Nucleus accumbens (tissue), 56 donors: ENCODE measurements around the gene FRK.
"Not testable (repeated sequence)": the region's sequence is repeated elsewhere in the genome, so short reads cannot be mapped to it uniquely, and the experiment has no call there.

ENCODE experiments used
- DNase-seq, 56 donors: peaks; one replicate each; lab custom pipeline; 2025; lab: John Stamatoyannopoulos, UW

The FRK gene

GRCh38 chr6:115954740-115955139, 106.0 kb downstream of the FRK start:
- DNase-seq: no peak

GRCh38 chr6:115948751-115949150, 111.9 kb downstream of the FRK start:
- no peak for DNase-seq

- no peak for DNase-seq
These were observed 112.6 kb downstream of the FRK start for GRCh38 chr6:115947966-115948541.

GRCh38 chr6:115945812-115946211, 114.9 kb downstream of the FRK start:
- no peak for DNase-seq

- DNase-seq: no peak
These were observed 115.4 kb downstream of the FRK start for GRCh38 chr6:115945306-115945705.

GRCh38 chr6:115944829-115945228, 115.9 kb downstream of the FRK start:
- DNase-seq: not testable (repeated sequence)

- DNase-seq: not testable (repeated sequence)
These were observed 123.2 kb downstream of the FRK start for GRCh38 chr6:115937502-115937901.

- no peak for DNase-seq
These were observed 125.3 kb downstream of the FRK start for GRCh38 chr6:115935361-115935760.

- no peak for DNase-seq
These were observed 125.9 kb downstream of the FRK start for GRCh38 chr6:115934829-115935228.

GRCh38 chr6:115934145-115934544, 126.5 kb downstream of the FRK start:
- no peak for DNase-seq

- no peak for DNase-seq
These were observed 128.2 kb downstream of the FRK start for GRCh38 chr6:115932481-115932880.

GRCh38 chr6:115928000-115928399, 132.7 kb downstream of the FRK start:
- DNase-seq: not testable (repeated sequence)

GRCh38 chr6:115922971-115923370, 137.7 kb downstream of the FRK start:
- no peak for DNase-seq

- no peak for DNase-seq
These were observed 146.6 kb downstream of the FRK start for GRCh38 chr6:115914098-115914497.

- DNase-seq: no peak
These were observed 150.7 kb downstream of the FRK start for GRCh38 chr6:115909923-115910546.

- DNase-seq: no peak
These were observed 151.7 kb downstream of the FRK start for GRCh38 chr6:115908906-115909559.

- no peak for DNase-seq
These were observed 155.2 kb downstream of the FRK start for GRCh38 chr6:115905471-115905870.

- DNase-seq: no peak
These were observed 158.3 kb downstream of the FRK start for GRCh38 chr6:115902436-115902835.

- peak in 22 of 56 donors; percentile 2 to 44 (median 12) for DNase-seq
These were observed 158.8 kb downstream of the FRK start for GRCh38 chr6:115901896-115902295.

- DNase-seq: no peak
These were observed 160.9 kb downstream of the FRK start for GRCh38 chr6:115899730-115900282.

GRCh38 chr6:115898246-115898645, 162.4 kb downstream of the FRK start:
- DNase-seq: no peak
